Activated B cell treated with CpG ODN at 0.5 μM for 24 hours (primary cell): Measurements from ENCODE around the gene RASSF9. TPM values are rescaled to one million over a fixed set of nuclear protein-coding genes. Genes with fewer than 3 reads are reported as not detected.

Experiments
- ATAC-seq: fragments of 200-7000 bp; cut with Tn5 transposase; one replicate; pipeline ENCODE4 v1.10.0; 2021; ENCODE audit warnings: low read depth, mild to moderate bottlenecking, moderate library complexity
- CTCF ChIA-PET: fragments of 350-600 bp; sonication (Branson Sonifier 250); formaldehyde crosslinking; loops from one replicate; lab custom pipeline; 2021; ENCODE audit warnings: antibody characterized with exemption; lab: Charles Lee
- POLR2A ChIA-PET: fragments of 350-600 bp; sonication (Branson Sonifier 250); formaldehyde crosslinking; loops from one replicate; lab custom pipeline; 2021; ENCODE audit warnings: antibody characterized with exemption; lab: Charles Lee
- DNase-seq: peaks from one replicate; pipeline ENCODE4 v3.0.0; 2022
- H3K27ac Mint-ChIP-seq: one replicate; pipeline ENCODE4 v1.8.0; 2020; ENCODE audit warnings: mixed read lengths
- H3K27me3 Mint-ChIP-seq: one replicate; pipeline ENCODE4 v1.8.0; 2021; ENCODE audit warnings: mixed read lengths
- H3K36me3 Mint-ChIP-seq: one replicate; pipeline ENCODE4 v1.8.0; 2021; ENCODE audit warnings: low read depth, mixed read lengths
- H3K4me1 Mint-ChIP-seq: one replicate; pipeline ENCODE4 v1.8.0; 2021; ENCODE audit warnings: mixed read lengths
- H3K4me3 Mint-ChIP-seq: one replicate; pipeline ENCODE4 v1.8.0; 2020; ENCODE audit warnings: mild to moderate bottlenecking, mixed read lengths
- H3K9me3 Mint-ChIP-seq: one replicate; pipeline ENCODE4 v1.8.0; 2020; ENCODE audit warnings: mixed read lengths
- intact Hi-C: fragments of 100-400 bp; cut with micrococcal nuclease; formaldehyde crosslinking; loops from one replicate; pipeline ENCODE4 v1.15.1; 2024
- total RNA-seq: library from RNA; stranded (reverse); gene quantifications from 2 replicates; pipeline ENCODE4 v1.2.3, GENCODE V29; 2022
- TF ChIP-seq, protein P1 (sequence below): fragments of 200-600 bp; IDR thresholded peaks from one replicate; pipeline ENCODE4 v1.8.0; 2022; ENCODE audit warnings: antibody characterized with exemption, mild to moderate bottlenecking

RASSF9 gene
- total RNA-seq, 1 donor from 2014 or later, result not detected

DNA sequence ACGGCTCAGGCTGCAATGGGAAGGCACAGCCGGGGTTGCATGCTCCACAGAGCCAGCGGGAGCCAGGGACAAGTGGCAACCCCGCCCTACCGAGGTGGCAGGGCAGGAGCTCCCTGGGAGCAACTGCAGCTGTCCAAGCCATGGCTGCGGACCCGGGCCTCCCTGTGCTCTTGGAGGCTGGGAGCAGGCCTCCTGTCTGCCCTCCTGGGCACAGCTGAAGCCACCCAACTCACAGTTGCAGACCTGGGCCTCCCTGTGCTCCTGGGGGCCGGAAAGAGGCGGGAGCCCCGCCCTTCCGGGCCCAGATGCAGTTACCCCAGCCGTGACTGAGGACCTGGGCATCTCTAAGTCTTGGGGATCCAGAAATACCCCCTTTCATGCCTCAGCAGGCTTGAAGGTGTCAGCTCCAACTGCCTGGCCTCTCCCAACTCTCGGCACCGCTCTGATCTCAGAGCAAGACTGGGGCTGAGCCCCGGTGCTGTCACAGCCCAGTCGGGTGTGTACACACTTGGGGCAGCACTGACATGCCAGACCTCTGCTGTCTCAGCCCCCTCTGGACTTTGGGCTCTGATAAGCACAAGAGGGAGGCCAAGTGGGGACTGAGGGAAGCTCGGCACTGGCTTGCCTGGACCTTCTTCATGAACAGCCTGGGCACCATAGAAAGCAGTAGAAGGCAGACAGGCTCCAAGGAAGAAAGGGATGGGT is 7.5 kb upstream of the RASSF9 start:
- no peak overlapping the region for H3K4me3 Mint-ChIP-seq
- DNase-seq, result no peak
- no peak for ATAC-seq

DNA sequence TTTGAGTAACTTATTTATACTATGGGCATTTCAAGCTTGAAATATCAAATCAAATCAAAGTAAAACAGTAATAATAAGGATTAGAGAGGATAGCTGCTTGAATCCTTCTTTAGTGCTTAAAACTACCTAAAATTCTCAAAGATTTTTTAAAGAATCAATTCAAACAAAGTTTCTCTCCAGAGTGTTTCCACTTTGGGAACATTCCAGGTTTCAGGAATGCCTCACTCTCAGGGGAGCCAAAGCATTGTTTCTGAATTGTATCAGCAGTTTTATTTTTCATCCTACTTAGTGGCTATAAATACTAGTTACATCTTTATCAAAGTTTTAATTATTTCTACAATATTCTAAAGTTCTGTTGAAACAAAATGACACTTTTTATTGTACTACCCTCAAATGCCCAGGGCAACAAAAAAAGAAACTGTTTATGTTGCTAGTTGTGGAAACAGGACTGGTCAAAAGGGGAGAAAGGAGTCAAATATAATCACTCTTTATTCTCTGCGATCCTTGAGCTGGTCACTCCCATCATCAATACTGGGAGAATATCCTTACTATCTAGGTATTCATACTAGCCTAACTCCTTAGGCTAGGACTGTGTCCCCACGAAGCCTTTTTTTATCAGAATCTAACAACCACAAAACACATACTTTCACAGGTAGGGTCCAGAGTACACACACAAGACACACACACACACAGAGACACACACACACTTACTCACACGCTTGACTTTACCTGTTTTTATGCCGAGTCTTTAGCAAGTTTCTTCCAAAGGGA is 598 bp downstream of the RASSF9 start:
- intact Hi-C loops, result no loop called here
- no peaks in the 10 kb centered on the region for H3K9me3 Mint-ChIP-seq
- no peak overlapping the region for H3K4me3 Mint-ChIP-seq
- no peaks in the 10 kb centered on the region for H3K36me3 Mint-ChIP-seq
- CTCF ChIA-PET, result interaction anchor here (1.0 kb wide), 1 partner anchor 18 kb away, joined by 6 read pairs; no protein-coding TSS in a partner anchor
- POLR2A ChIA-PET, result no interaction called here
- no peak overlapping the region for H3K27ac Mint-ChIP-seq
- no peak for DNase-seq
- ATAC-seq, result no peak
- H3K4me1 Mint-ChIP-seq, result no peaks in the 10 kb centered on the region
- no peaks in the 10 kb centered on the region for H3K27me3 Mint-ChIP-seq
- TF ChIP-seq, protein P1, sequence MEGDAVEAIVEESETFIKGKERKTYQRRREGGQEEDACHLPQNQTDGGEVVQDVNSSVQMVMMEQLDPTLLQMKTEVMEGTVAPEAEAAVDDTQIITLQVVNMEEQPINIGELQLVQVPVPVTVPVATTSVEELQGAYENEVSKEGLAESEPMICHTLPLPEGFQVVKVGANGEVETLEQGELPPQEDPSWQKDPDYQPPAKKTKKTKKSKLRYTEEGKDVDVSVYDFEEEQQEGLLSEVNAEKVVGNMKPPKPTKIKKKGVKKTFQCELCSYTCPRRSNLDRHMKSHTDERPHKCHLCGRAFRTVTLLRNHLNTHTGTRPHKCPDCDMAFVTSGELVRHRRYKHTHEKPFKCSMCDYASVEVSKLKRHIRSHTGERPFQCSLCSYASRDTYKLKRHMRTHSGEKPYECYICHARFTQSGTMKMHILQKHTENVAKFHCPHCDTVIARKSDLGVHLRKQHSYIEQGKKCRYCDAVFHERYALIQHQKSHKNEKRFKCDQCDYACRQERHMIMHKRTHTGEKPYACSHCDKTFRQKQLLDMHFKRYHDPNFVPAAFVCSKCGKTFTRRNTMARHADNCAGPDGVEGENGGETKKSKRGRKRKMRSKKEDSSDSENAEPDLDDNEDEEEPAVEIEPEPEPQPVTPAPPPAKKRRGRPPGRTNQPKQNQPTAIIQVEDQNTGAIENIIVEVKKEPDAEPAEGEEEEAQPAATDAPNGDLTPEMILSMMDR, result no peak

More for the DNA sequence above, 7.5 kb upstream of the RASSF9 start:
- TF ChIP-seq, protein P1, result no peak
- no peaks in the 10 kb centered on the region for H3K27me3 Mint-ChIP-seq
- H3K9me3 Mint-ChIP-seq, result no peaks in the 10 kb centered on the region
- H3K4me1 Mint-ChIP-seq, result no peaks in the 10 kb centered on the region
- no peaks in the 10 kb centered on the region for H3K36me3 Mint-ChIP-seq
- intact Hi-C loops, result no loop called here
- ChIA-PET CTCF (no interaction called here), POLR2A (no interaction called here)
- H3K27ac Mint-ChIP-seq, result no peak overlapping the region

DNA sequence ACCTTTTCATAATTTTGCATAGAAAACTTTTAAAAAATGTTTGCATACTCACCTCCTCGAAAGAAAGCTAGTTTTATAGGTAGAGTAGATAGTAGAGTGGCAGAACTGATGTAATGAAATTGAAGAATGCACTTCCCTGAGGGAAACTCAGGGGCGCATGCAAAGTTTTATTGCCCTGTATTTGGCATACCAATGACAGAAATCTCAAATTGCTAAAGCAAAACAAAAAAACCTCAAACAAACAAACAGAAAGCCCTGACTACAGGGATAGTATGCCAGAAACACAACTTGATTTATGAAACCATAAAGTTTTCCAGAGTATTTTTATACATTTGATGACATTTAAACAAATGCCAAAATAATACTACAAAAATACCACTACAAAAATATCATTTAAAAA is 1.8 kb downstream of the RASSF9 start:
- H3K4me1 Mint-ChIP-seq, result no peaks in the 10 kb centered on the region
- intact Hi-C loops, result no loop called here
- DNase-seq, result no peak
- TF ChIP-seq, protein P1, result no peak
- no peak overlapping the region for H3K27ac Mint-ChIP-seq
- H3K9me3 Mint-ChIP-seq, result no peaks in the 10 kb centered on the region
- H3K36me3 Mint-ChIP-seq, result no peaks in the 10 kb centered on the region
- ATAC-seq, result no peak
- ChIA-PET CTCF (no interaction called here), POLR2A (no interaction called here)
- H3K4me3 Mint-ChIP-seq, result no peak overlapping the region
- H3K27me3 Mint-ChIP-seq, result no peaks in the 10 kb centered on the region

DNA sequence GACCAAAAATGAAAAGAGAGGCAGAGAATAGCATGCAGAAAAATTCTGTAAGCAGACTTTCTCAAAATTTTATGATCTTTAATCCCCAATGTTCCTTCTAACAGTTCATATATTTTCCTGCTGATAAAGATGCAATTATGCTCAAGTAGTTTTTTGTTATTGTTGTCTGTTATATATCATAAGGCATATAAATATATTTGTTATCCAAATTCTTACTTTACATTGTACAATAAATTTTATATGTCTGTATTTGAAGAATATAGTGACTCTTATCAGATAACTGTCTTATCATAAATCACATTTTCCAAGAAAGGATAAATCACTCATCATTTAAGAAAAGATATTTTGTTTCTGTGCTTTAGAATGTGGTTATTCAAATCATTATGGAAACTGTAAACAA is 2.6 kb downstream of the RASSF9 start:
- Mint-ChIP-seq H3K27ac (no peak overlapping the region), H3K4me1 (no peaks in the 10 kb centered on the region), H3K9me3 (no peaks in the 10 kb centered on the region), H3K27me3 (no peaks in the 10 kb centered on the region), H3K4me3 (no peak overlapping the region), H3K36me3 (no peaks in the 10 kb centered on the region)
- TF ChIP-seq, protein P1, result no peak
- intact Hi-C loops, result no loop called here
- ATAC-seq (no peak), DNase-seq (no peak)
- ChIA-PET POLR2A (no interaction called here), CTCF (no interaction called here)

DNA sequence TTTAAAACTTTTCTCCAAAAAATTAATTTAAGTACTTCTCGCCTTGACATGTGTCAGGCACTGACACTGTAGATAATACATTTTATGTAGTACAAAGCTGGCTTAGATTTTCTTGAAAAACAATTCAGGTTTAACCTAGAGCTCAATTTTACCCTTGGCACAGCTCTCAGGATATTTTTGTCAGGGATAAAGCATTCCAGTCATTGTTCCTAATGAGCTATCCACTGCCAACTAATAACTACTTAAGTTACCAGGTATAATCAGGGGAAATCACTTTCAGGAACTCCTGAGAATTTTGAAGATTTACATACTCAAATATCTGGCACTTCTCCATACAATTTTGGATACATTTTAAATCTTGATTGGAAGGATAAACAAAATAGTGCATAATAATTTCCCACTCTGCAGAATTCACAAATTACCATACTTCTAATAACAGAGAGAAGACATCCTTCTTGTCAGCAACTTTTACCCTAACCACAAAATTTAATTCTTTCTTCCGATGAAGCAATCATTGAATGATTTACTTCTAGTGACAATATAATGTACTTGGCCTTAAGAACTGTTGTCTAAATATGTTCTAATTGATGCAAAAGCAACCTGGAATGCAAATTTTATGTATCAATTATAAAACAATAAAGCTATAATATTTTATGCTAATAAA is 4.8 kb downstream of the RASSF9 start:
- CTCF ChIA-PET, result no interaction called here
- DNase-seq (no peak), ATAC-seq (no peak)

More for the DNA sequence above, 4.8 kb downstream of the RASSF9 start:
- intact Hi-C loops, result no loop called here
- no peaks in the 10 kb centered on the region for H3K9me3 Mint-ChIP-seq
- POLR2A ChIA-PET, result no interaction called here
- H3K36me3 Mint-ChIP-seq, result no peaks in the 10 kb centered on the region
- no peaks in the 10 kb centered on the region for H3K4me1 Mint-ChIP-seq
- TF ChIP-seq, protein P1, result no peak
- no peaks in the 10 kb centered on the region for H3K27me3 Mint-ChIP-seq
- no peak overlapping the region for H3K4me3 Mint-ChIP-seq
- H3K27ac Mint-ChIP-seq, result no peak overlapping the region
